GM12878 (cell line): ENCODE results near the gene STK32B.

Source experiments
- BRCA1 ChIP-seq: IDR thresholded peaks from 2 replicates; pipeline ENCODE4 v1.6.1; 2011; ENCODE audit warnings: low read depth, low read length, improper control_type of control experiment
- HDGF ChIP-seq: fragments of 450-650 bp; IDR thresholded peaks from 2 replicates; pipeline ENCODE4 v1.6.1; 2016; ENCODE audit warnings: antibody characterized with exemption
- NR2C2 ChIP-seq: IDR thresholded peaks from 2 replicates; pipeline ENCODE4 v1.6.1; 2011; ENCODE audit warnings: borderline replicate concordance, low read depth; ENCODE audit not compliant: control insufficient read depth, insufficient read length
- PAX8 ChIP-seq: fragments of 450-650 bp; IDR thresholded peaks from 2 replicates; pipeline ENCODE4 v1.6.1; 2017; ENCODE audit warnings: mild to moderate bottlenecking, moderate library complexity
- POLR2A ChIP-seq: IDR thresholded peaks from 2 replicates; pipeline ENCODE4 v1.6.1; 2011; ENCODE audit warnings: low read depth, mild to moderate bottlenecking, low read length
- SMC3 ChIP-seq: IDR thresholded peaks from 2 replicates; pipeline ENCODE4 v1.6.1; 2011; ENCODE audit warnings: low read length, improper control_type of control experiment, borderline replicate concordance
- SP1 ChIP-seq: IDR thresholded peaks from one replicate; pipeline ENCODE4 v1.6.1; 2011; ENCODE audit warnings: low read depth, low read length
- USF2 ChIP-seq: IDR thresholded peaks from 2 replicates; pipeline ENCODE4 v1.6.1; 2011; ENCODE audit warnings: low read depth, low read length, improper control_type of control experiment, borderline replicate concordance
- TF ChIP-seq, protein P1 (sequence below), 3 experiments: IDR thresholded peaks in 2 of 3; conservative IDR thresholded peaks in 1 of 3; 2 replicates each; pipeline ENCODE4 v1.5.1; 2011; ENCODE audit warnings: low read depth in 3 of 3, low read length in 3 of 3, mild to moderate bottlenecking in 3 of 3, control low read depth in 2 of 3, moderate library complexity in 2 of 3, inconsistent platforms in 1 of 3, mixed read lengths in 1 of 3; ENCODE audit not compliant: control insufficient read depth in 2 of 3, insufficient read depth in 1 of 3; ENCODE audit errors: extremely low read depth in 1 of 3

GRCh38 chr4:5098176-5098575 lies 46.9 kb downstream of the STK32B start:
- TF ChIP-seq POLR2A = no peak
- TF ChIP-seq SMC3 = no peak
- no peak for TF ChIP-seq NR2C2
- TF ChIP-seq PAX8 = no peak
- TF ChIP-seq, protein P1, sequence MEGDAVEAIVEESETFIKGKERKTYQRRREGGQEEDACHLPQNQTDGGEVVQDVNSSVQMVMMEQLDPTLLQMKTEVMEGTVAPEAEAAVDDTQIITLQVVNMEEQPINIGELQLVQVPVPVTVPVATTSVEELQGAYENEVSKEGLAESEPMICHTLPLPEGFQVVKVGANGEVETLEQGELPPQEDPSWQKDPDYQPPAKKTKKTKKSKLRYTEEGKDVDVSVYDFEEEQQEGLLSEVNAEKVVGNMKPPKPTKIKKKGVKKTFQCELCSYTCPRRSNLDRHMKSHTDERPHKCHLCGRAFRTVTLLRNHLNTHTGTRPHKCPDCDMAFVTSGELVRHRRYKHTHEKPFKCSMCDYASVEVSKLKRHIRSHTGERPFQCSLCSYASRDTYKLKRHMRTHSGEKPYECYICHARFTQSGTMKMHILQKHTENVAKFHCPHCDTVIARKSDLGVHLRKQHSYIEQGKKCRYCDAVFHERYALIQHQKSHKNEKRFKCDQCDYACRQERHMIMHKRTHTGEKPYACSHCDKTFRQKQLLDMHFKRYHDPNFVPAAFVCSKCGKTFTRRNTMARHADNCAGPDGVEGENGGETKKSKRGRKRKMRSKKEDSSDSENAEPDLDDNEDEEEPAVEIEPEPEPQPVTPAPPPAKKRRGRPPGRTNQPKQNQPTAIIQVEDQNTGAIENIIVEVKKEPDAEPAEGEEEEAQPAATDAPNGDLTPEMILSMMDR (IDR thresholded peaks at IDR 0.05 in 2 of 3, conservative IDR thresholded peaks at IDR 0.05 in 1 of 3; ENCODE audit: control insufficient read depth in 2 of 3, extremely low read depth in 1 of 3, insufficient read depth in 1 of 3, low read depth in 3 of 3, low read length in 3 of 3) = no peak
- TF ChIP-seq HDGF = no peak
- no peak for TF ChIP-seq SP1
- TF ChIP-seq USF2 = no peak
- no peak for TF ChIP-seq BRCA1
